GM23338 (cell line): ENCODE measurements around the gene MSN. TPM values are rescaled to one million over a fixed set of nuclear protein-coding genes. Genes with fewer than 3 reads are reported as not detected.

Source experiments
- ATAC-seq: fragments of 200-7000 bp; cut with Tn5 transposase; 3 replicates; pipeline ENCODE4 v1.9.1; 2020
- DNase-seq: peaks from one replicate; pipeline ENCODE4 v3.0.0-alpha.2; 2015; ENCODE audit warnings: low spot score
- H2AFZ ChIP-seq: fragments of 200-600 bp; sonication (generic); 2 replicates; pipeline ENCODE4 v1.8.0; 2016; ENCODE audit warnings: antibody characterized with exemption, mild to moderate bottlenecking, moderate library complexity
- H3F3A ChIP-seq: fragments of 200-600 bp; sonication (generic); replicated peaks from 2 replicates; pipeline ENCODE4 v1.8.0; 2017; ENCODE audit warnings: antibody characterized with exemption, mixed run types, low read depth
- H3K27ac ChIP-seq: fragments of 200-600 bp; sonication (generic); 2 replicates; pipeline ENCODE4 v1.6.1; 2016; ENCODE audit warnings: low read depth
- H3K27me3 ChIP-seq: fragments of 200-600 bp; sonication (generic); 2 replicates; pipeline ENCODE4 v1.8.0; 2016; ENCODE audit warnings: mild to moderate bottlenecking, mixed run types, moderate library complexity; ENCODE audit not compliant: insufficient read depth
- H3K36me3 ChIP-seq: fragments of 200-600 bp; sonication (generic); 2 replicates; pipeline ENCODE4 v1.8.0; 2016; ENCODE audit warnings: mild to moderate bottlenecking; ENCODE audit not compliant: insufficient read depth
- H3K4me1 ChIP-seq: fragments of 200-600 bp; sonication (generic); 2 replicates; pipeline ENCODE4 v1.8.0; 2016; ENCODE audit warnings: mild to moderate bottlenecking, moderate library complexity; ENCODE audit not compliant: insufficient read depth
- H3K4me2 ChIP-seq: fragments of 200-600 bp; sonication (generic); 2 replicates; pipeline ENCODE4 v1.7.1; 2017; ENCODE audit warnings: mixed run types
- H3K4me3 ChIP-seq: fragments of 200-600 bp; sonication (generic); 2 replicates; pipeline ENCODE4 v1.6.1; 2016; ENCODE audit warnings: mixed run types
- H3K79me2 ChIP-seq: fragments of 200-600 bp; sonication (generic); replicated peaks from 2 replicates; pipeline ENCODE4 v1.8.0; 2017; ENCODE audit warnings: mild to moderate bottlenecking; ENCODE audit not compliant: insufficient read depth
- H3K9me2 ChIP-seq: fragments of 200-600 bp; sonication (generic); 2 replicates; pipeline ENCODE4 v1.8.0; 2017; ENCODE audit not compliant: insufficient read depth
- H4K20me1 ChIP-seq: fragments of 200-600 bp; sonication (generic); replicated peaks from 2 replicates; pipeline ENCODE4 v1.8.0; 2017; ENCODE audit warnings: mild to moderate bottlenecking; ENCODE audit not compliant: insufficient read depth
- H3K27ac Mint-ChIP-seq: 2 replicates; pipeline ENCODE4 v1.8.0; 2020; ENCODE audit warnings: inconsistent platforms, mild to moderate bottlenecking, moderate library complexity, mixed read lengths
- H3K27me3 Mint-ChIP-seq: 3 replicates; pipeline ENCODE4 v1.8.0; 2022; ENCODE audit warnings: low read depth, mild to moderate bottlenecking, moderate library complexity, mixed read lengths, inconsistent platforms; ENCODE audit not compliant: insufficient read depth, poor library complexity
- H3K36me3 Mint-ChIP-seq: 3 replicates; pipeline ENCODE4 v1.8.0; 2021; ENCODE audit warnings: low read depth, mild to moderate bottlenecking, inconsistent platforms, moderate library complexity, mixed read lengths
- H3K4me1 Mint-ChIP-seq: 3 replicates; pipeline ENCODE4 v1.8.0; 2020; ENCODE audit warnings: mild to moderate bottlenecking, inconsistent platforms, mixed read lengths
- H3K4me3 Mint-ChIP-seq: 3 replicates; pipeline ENCODE4 v1.8.0; 2021; ENCODE audit warnings: moderate library complexity, mild to moderate bottlenecking, inconsistent platforms, mixed read lengths
- H3K9me3 Mint-ChIP-seq: 3 replicates; pipeline ENCODE4 v1.8.0; 2020; ENCODE audit warnings: moderate library complexity, mild to moderate bottlenecking, inconsistent platforms, mixed read lengths
- ETS1 ChIP-seq: IDR thresholded peaks from 2 replicates; pipeline ENCODE4 v1.6.1; 2016; ENCODE audit warnings: antibody characterized with exemption
- EZH2phosphoT487 ChIP-seq: fragments of 200-600 bp; sonication (generic); IDR thresholded peaks from one replicate; pipeline ENCODE4 v1.8.1; 2018; ENCODE audit warnings: antibody characterized with exemption; ENCODE audit not compliant: unreplicated experiment
- JUNB ChIP-seq: IDR thresholded peaks from one replicate; pipeline ENCODE4 v1.6.1; 2016; ENCODE audit warnings: antibody characterized with exemption; ENCODE audit not compliant: unreplicated experiment
- NANOG ChIP-seq: IDR thresholded peaks from 2 replicates; pipeline ENCODE4 v1.6.1; 2016; ENCODE audit warnings: antibody characterized with exemption, borderline replicate concordance
- POLR2AphosphoS5 ChIP-seq: IDR thresholded peaks from 2 replicates; pipeline ENCODE4 v1.6.1; 2016; ENCODE audit warnings: antibody characterized with exemption, low read depth
- REST ChIP-seq: IDR thresholded peaks from one replicate; pipeline ENCODE4 v1.6.1; 2018; ENCODE audit warnings: antibody characterized with exemption; ENCODE audit not compliant: unreplicated experiment
- ZNF114 ChIP-seq: fragments of 250-450 bp; sonication (Bioruptor Pico); IDR thresholded peaks from 2 replicates; pipeline ENCODE4 v1.5.0; 2020; ENCODE audit warnings: mild to moderate bottlenecking, moderate library complexity
- ZNF331 ChIP-seq: fragments of 250-450 bp; sonication (Bioruptor Pico); IDR thresholded peaks from 2 replicates; pipeline ENCODE4 v1.5.0; 2020; ENCODE audit warnings: low read depth, mild to moderate bottlenecking, moderate library complexity
- polyA plus RNA-seq: library from polyadenylated mRNA; unstranded; fragments of >200 nt; fragmentation: Nextera tagmentation; extraction: Ambion mirVana; gene quantifications from 2 replicates; pipeline ENCODE4 v1.2.1, GENCODE V29; 2016
- total RNA-seq: library from RNA; depleted of rRNA; stranded (reverse); fragments of >200 nt; shearing (Covaris generic); gene quantifications from 2 replicates; pipeline ENCODE4 v1.2.3, GENCODE V29; 2014
- TF ChIP-seq, protein P1 (sequence below), 2 experiments: fragments of 200-600 bp in 1 of 2; sonication (generic) in 1 of 2; conservative IDR thresholded peaks; 2 replicates each; pipeline versions ENCODE4 v1.5.1 to v1.6.1; 2016 to 2017; ENCODE audit warnings: antibody characterized with exemption in 2 of 2, low read depth in 2 of 2, mild to moderate bottlenecking in 2 of 2, moderate library complexity in 1 of 2
- TF ChIP-seq, protein P2 (sequence below): fragments of 250-450 bp; sonication (Bioruptor Pico); IDR thresholded peaks from 2 replicates; pipeline ENCODE4 v1.5.0; 2020; ENCODE audit warnings: mild to moderate bottlenecking, moderate library complexity

MSN gene
- total and polyA plus RNA-seq, 2 experiments from 2014 or later = 49.2 to 120 TPM

DNA sequence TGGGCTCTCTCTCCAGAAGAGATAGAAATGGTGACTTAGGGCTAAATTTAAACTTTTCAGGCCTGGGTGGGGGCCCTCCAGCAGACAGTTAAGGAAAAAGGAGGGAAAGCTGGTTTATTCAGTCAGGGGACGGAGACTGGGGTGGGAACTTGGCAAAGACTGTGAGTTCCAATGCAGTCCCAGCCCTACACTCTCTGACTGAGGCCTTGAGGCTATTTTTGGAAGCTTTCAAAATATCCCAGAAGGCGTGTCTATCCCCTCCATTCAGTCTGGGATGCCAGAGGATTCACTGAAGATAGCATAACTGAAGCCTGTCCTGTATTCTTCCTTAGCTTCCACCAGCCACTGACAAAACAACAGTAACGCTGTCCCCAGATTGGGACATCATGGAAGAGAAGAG, 32.1 kb upstream of the MSN start:
- H3K36me3 ChIP-seq = no peaks in the 10 kb centered on the region
- H3K27me3 Mint-ChIP-seq = peaks cover 2% of the 10 kb centered on the region
- no peak overlapping the region for H3K4me2 ChIP-seq
- ATAC-seq (no peak), DNase-seq (no peak)
- no peak overlapping the region for H2AFZ ChIP-seq
- no peak overlapping the region for H3K4me3 Mint-ChIP-seq
- H3K9me3 Mint-ChIP-seq = no peaks in the 10 kb centered on the region; the same call in 2 of the 3 replicates
- no peaks in the 10 kb centered on the region for H3K9me2 ChIP-seq
- H3K36me3 Mint-ChIP-seq = no peaks in the 10 kb centered on the region
- no peak for TF ChIP-seq EZH2phosphoT487
- no peak for TF ChIP-seq REST
- TF ChIP-seq ETS1 = no peak
- TF ChIP-seq, protein P1, sequence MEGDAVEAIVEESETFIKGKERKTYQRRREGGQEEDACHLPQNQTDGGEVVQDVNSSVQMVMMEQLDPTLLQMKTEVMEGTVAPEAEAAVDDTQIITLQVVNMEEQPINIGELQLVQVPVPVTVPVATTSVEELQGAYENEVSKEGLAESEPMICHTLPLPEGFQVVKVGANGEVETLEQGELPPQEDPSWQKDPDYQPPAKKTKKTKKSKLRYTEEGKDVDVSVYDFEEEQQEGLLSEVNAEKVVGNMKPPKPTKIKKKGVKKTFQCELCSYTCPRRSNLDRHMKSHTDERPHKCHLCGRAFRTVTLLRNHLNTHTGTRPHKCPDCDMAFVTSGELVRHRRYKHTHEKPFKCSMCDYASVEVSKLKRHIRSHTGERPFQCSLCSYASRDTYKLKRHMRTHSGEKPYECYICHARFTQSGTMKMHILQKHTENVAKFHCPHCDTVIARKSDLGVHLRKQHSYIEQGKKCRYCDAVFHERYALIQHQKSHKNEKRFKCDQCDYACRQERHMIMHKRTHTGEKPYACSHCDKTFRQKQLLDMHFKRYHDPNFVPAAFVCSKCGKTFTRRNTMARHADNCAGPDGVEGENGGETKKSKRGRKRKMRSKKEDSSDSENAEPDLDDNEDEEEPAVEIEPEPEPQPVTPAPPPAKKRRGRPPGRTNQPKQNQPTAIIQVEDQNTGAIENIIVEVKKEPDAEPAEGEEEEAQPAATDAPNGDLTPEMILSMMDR (conservative IDR thresholded peaks at IDR 0.05; ENCODE audit: low read depth in 2 of 2) = no peak
- TF ChIP-seq, protein P2, sequence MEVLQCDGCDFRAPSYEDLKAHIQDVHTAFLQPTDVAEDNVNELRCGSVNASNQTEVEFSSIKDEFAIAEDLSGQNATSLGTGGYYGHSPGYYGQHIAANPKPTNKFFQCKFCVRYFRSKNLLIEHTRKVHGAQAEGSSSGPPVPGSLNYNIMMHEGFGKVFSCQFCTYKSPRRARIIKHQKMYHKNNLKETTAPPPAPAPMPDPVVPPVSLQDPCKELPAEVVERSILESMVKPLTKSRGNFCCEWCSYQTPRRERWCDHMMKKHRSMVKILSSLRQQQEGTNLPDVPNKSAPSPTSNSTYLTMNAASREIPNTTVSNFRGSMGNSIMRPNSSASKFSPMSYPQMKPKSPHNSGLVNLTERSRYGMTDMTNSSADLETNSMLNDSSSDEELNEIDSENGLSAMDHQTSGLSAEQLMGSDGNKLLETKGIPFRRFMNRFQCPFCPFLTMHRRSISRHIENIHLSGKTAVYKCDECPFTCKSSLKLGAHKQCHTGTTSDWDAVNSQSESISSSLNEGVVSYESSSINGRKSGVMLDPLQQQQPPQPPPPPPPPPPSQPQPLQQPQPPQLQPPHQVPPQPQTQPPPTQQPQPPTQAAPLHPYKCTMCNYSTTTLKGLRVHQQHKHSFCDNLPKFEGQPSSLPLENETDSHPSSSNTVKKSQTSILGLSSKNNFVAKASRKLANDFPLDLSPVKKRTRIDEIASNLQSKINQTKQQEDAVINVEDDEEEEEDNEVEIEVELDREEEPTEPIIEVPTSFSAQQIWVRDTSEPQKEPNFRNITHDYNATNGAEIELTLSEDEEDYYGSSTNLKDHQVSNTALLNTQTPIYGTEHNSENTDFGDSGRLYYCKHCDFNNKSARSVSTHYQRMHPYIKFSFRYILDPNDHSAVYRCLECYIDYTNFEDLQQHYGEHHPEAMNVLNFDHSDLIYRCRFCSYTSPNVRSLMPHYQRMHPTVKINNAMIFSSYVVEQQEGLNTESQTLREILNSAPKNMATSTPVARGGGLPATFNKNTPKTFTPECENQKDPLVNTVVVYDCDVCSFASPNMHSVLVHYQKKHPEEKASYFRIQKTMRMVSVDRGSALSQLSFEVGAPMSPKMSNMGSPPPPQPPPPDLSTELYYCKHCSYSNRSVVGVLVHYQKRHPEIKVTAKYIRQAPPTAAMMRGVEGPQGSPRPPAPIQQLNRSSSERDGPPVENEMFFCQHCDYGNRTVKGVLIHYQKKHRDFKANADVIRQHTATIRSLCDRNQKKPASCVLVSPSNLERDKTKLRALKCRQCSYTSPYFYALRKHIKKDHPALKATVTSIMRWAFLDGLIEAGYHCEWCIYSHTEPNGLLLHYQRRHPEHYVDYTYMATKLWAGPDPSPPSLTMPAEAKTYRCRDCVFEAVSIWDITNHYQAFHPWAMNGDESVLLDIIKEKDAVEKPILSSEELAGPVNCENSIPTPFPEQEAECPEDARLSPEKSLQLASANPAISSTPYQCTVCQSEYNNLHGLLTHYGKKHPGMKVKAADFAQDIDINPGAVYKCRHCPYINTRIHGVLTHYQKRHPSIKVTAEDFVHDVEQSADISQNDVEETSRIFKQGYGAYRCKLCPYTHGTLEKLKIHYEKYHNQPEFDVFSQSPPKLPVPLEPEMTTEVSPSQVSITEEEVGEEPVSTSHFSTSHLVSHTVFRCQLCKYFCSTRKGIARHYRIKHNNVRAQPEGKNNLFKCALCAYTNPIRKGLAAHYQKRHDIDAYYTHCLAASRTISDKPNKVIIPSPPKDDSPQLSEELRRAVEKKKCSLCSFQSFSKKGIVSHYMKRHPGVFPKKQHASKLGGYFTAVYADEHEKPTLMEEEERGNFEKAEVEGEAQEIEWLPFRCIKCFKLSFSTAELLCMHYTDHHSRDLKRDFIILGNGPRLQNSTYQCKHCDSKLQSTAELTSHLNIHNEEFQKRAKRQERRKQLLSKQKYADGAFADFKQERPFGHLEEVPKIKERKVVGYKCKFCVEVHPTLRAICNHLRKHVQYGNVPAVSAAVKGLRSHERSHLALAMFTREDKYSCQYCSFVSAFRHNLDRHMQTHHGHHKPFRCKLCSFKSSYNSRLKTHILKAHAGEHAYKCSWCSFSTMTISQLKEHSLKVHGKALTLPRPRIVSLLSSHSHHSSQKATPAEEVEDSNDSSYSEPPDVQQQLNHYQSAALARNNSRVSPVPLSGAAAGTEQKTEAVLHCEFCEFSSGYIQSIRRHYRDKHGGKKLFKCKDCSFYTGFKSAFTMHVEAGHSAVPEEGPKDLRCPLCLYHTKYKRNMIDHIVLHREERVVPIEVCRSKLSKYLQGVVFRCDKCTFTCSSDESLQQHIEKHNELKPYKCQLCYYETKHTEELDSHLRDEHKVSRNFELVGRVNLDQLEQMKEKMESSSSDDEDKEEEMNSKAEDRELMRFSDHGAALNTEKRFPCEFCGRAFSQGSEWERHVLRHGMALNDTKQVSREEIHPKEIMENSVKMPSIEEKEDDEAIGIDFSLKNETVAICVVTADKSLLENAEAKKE = no peak
- no peak for TF ChIP-seq ZNF114 (CRISPR knock-in tag)
- no peak for TF ChIP-seq ZNF331 (CRISPR knock-in tag)
- TF ChIP-seq NANOG = no peak
- TF ChIP-seq POLR2AphosphoS5 = no peak
- TF ChIP-seq JUNB = no peak
- no peaks in the 10 kb centered on the region for H3F3A ChIP-seq
- H3K4me3 ChIP-seq = no peak overlapping the region
- H4K20me1 ChIP-seq = no peaks in the 10 kb centered on the region
- H3K4me1 Mint-ChIP-seq = no peaks in the 10 kb centered on the region
- H3K4me1 ChIP-seq = no peaks in the 10 kb centered on the region
- no peak overlapping the region for H3K27ac ChIP-seq
- H3K27ac Mint-ChIP-seq = no peak overlapping the region
- H3K79me2 ChIP-seq = no peaks in the 10 kb centered on the region
- no peaks in the 10 kb centered on the region for H3K27me3 ChIP-seq
